AG08396 (cell line): ENCODE data around the gene ABHD8.

ENCODE experiments used
- DNase-seq: peaks from one replicate; pipeline ENCODE4 v3.0.0; 2012; ENCODE audit warnings: low spot score, mixed read lengths

Gene ABHD8

GRCh38 chr19:17303167-17303939 lies at the start of gene ABHD8:
Gene ABHD8 (minus strand): TSS chr19:17303425. CDS start chr19:17301616, 1,809 bp downstream.
- DNase-seq: peak; percentile 98

DNA sequence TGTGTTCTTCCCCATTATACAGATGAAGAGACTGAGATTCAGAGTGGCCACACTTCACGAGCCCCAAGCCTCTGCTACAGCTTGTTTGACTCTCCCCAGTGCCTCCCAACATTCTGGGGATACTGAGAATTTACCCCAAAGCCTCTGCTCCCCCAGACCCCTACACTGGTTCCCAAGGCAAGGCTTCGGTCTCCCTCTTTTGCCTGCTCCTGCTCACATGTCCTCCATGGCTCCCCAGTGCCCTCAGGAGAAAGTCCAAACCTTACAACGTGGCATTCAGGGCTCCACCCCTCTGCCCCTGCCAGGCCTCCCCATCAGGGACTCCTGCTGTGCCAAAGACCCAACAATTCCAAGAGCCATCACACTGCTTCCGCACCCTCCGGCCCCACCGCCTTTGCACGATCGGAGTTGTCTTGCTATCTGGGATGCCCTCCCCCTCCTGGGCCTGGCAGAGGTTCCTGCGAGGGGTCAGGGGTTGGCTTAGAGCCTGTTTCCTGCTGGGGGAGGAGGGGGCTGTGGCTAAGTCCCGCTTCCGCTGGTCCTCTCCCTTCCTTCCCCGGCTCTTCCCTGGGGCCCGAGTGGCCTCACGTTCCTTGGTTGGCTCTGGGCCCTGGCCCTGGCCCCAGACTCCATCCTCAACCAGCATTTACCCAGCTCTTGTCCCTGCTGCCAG lies 49.5 kb upstream of the ABHD8 start:
- no peak for DNase-seq

GRCh38 chr19:17351815-17352435 lies 48.7 kb upstream of the ABHD8 start:
- DNase-seq: no peak

- DNase-seq: no peak
Measured at GRCh38 chr19:17348700-17349099, 45.5 kb upstream of the ABHD8 start.

- no peak for DNase-seq
Measured at GRCh38 chr19:17347877-17348276, 44.7 kb upstream of the ABHD8 start.

- DNase-seq: no peak
Measured at GRCh38 chr19:17347361-17347760, 44.1 kb upstream of the ABHD8 start.

GRCh38 chr19:17346109-17346671 lies 43.0 kb upstream of the ABHD8 start:
- DNase-seq: peak; percentile 86

DNA sequence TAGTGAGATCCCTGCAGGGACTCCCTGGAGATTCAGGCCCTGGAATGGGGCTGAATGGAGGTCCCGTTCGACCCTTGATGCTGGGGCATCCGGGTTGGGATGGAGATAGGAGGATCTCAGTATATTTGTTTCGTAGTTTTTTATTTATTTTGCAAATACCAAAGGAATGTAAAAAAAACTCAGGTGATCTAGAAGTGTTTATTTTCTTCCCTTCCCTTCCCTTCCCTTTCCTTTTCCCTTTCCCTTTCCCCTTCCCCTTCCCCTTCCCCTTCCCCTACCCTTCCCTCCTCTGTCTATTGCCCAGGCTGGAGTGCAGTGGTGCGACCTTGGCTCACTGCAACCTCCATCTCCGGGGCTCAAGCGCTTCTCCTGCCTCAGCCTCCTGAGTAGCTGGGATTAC lies 38.6 kb upstream of the ABHD8 start:
- no peak for DNase-seq

GRCh38 chr19:17341386-17341785 lies 38.2 kb upstream of the ABHD8 start:
- no peak for DNase-seq

DNA sequence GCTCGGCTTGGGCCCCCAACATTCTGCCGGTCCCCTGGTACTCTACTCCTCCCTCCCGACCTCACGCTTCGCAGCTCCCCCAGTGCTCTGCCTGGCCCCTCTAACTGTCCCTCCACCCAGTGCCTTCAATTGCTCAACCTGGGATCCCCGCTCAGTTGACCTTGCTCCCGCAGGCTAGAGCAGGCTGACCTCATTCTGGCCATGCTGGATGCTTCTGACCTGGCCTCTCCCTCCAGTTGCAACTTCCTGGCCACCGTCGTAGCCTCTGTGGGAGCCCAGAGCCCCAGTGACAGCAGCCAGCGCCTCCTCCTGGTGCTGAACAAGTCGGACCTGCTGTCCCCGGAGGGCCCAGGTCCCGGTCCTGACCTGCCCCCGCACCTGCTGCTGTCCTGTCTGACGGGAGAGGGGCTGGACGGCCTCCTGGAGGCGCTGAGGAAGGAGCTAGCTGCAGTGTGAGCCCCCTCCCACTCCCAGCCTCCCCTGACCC lies 37.7 kb upstream of the ABHD8 start:
- DNase-seq: no peak

DNA sequence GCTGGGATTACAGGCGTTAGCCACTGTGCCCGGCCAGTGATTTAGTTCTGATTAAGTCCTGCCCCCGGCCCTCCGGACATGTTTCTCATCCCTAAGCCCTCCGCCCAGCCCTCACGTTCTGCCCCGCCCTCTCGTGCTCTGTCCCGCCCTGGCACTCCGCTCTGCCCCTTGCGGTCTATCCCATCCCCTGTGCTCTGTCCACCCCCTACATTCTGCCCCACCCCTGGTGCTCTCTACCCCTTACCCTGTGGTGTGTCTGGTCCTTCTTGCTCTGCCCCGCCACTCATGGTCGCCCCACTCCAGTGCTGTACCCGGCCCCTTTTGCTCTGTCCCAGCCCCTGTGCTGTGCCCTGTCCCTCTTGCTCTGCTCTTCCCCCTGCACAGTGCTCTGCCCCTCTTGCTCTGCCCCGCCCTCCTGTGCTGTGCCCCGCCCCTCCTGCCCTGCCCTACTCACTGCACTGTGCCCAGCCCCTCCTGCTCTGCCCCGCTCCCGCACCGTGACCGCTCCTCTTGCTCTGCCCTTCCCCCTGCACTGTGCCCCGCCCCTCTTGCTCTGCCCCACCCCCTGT lies 37.2 kb upstream of the ABHD8 start:
- DNase-seq: no peak

- DNase-seq: no peak
Measured at GRCh38 chr19:17339088-17339741, 36.0 kb upstream of the ABHD8 start.

DNA sequence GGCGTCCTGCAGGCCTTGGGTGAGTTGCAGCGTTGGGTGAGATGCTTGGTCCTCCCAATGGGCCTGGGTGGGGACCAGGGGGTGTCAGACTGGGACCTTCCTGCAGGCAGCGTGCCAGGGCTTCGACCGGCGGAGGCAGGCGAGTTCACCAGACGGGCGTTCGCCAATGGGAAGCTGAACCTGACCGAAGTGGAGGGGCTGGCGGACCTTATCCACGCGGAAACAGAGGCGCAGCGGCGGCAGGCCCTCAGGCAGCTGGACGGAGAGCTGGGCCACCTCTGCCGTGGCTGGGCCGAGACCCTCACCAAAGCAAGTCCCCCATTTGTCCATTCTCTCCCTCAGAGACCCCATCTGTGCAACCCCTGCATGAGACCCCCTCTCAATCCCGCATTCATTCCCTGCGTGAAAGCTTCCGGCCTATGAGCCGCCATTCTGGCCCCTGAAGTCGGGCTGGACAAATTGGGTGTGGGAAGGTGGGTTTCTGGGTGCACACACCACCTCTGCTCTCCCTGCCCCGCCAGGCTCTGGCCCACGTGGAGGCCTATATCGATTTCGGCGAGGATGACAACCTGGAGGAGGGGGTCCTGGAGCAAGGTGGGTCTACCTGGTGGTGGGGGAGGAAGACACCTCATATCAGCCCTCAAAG lies 35.3 kb upstream of the ABHD8 start:
- DNase-seq: no peak

DNA sequence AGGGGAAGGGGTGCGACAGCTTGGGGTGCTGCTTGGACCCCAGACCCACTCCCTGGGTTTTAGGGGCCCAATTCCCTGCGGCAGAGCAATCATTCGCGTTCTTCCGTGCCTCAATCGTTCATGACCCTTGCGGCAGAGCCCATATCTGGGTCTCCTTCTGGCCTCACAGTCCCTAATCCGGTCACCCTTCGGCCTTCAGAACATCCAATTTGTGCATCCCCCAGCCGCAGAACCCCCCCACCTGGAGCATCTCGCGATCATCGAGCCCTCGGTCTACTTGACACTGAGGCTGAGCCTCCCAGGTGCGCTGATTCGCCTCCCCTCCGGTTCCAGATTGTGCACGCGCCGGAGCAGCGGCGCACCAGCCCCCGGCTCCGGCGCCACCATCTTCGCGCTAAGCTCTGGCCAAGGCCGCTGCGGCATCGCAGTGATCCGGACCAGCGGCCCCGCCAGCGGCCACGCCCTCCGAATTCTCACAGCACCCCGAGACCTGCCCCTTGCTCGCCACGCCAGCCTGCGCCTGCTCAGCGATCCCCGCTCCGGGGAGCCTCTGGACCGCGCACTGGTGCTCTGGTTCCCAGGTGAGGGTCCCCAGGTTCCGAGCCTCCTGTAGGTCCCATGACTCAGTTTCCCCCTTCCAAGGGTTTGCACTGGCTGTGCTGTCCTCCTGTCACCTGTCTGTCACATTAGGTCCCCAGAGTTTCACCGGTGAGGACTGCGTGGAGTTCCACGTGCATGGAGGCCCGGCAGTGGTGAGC lies 34.6 kb upstream of the ABHD8 start:
- DNase-seq: peak; percentile 64

- peak; percentile 98 for DNase-seq
Measured at GRCh38 chr19:17336872-17337674, 33.8 kb upstream of the ABHD8 start, which contains the start of gene GTPBP3. Gene GTPBP3 (plus strand): TSS chr19:17337553. CDS start chr19:17337612, 59 bp downstream.

DNA sequence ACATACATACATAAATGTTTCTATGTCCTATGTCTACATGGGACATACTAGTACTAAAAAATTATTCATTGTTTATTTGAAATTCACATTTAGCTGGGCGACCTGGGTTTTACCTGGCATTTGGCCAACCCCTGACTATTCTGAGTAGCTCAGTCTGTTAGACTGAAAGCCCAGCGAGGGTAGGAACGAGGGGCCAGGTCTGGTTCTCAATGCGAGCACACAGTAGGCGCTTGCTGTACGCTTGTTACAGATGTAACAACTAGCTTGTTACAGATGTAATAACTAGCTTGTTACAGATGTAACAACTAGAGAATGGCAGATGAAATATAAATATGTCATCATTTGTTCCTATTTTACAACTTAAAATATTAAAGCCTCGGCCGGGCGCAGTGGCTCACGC lies 32.4 kb upstream of the ABHD8 start:
- no peak for DNase-seq

GRCh38 chr19:17334414-17335409 lies 31.5 kb upstream of the ABHD8 start, which contains the start of gene ANO8:
Gene ANO8 (minus strand): TSS chr19:17334855. CDS start chr19:17334670, 185 bp downstream.
- peak; percentile 96 for DNase-seq
